Cardiac fibroblast (primary cell): ENCODE data around the gene ADGRB2.

Experiments
- DNase-seq, 2 donors: peaks; one replicate each; pipeline versions ENCODE4 v3.0.0 to v3.0.0-alpha.2; 2010; ENCODE audit warnings: low read depth in 2 of 2
- H3K4me3 ChIP-seq, 2 donors: replicated peaks in 1 of 2; 1 replicate in 1 of 2; 2 replicates in 1 of 2; pipeline ENCODE4 v1.5.1; 2011; ENCODE audit warnings: low read depth in 2 of 2, low read length in 2 of 2, mild to moderate bottlenecking in 2 of 2, moderate library complexity in 1 of 2
- TF ChIP-seq, protein P1 (sequence below): IDR thresholded peaks from one replicate; pipeline ENCODE4 v1.5.1; 2011; ENCODE audit warnings: low read depth, mild to moderate bottlenecking, low read length, inconsistent platforms

Gene ADGRB2

DNA sequence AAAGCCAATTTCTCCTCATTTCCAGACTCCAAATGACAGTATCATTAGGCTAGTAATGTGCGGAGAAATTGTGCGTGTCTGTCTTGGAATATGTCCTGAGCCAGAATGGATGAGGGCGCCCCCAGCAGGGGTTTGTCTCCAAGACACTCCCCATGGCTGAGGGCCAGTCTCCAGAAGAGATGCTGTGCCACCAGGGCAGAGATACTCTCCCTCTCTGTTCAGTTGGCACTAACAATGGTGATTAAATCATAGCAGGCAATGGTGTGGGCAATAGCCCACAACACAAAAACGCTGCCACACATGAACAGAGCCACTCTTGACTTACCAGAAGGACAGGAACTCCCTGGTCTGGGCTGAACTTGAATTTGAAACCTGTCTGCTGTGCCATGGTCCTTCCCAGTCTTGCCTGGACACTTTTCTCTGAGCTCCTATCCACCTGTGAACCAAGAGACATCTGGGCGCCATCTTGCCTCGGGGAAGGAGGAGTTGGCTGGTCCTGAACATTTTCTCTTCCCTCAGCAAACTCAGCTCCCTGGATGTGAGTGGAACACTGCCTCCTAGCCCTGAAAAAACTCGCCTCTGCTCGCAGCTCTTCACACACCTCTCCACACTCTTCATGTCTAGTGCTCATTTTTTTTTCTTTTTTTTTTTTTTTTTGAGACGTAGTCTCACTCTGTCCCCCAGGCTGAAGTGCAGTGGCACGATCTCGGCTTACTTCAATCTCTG, 14.8 kb upstream of the ADGRB2 start:
- TF ChIP-seq, protein P1, sequence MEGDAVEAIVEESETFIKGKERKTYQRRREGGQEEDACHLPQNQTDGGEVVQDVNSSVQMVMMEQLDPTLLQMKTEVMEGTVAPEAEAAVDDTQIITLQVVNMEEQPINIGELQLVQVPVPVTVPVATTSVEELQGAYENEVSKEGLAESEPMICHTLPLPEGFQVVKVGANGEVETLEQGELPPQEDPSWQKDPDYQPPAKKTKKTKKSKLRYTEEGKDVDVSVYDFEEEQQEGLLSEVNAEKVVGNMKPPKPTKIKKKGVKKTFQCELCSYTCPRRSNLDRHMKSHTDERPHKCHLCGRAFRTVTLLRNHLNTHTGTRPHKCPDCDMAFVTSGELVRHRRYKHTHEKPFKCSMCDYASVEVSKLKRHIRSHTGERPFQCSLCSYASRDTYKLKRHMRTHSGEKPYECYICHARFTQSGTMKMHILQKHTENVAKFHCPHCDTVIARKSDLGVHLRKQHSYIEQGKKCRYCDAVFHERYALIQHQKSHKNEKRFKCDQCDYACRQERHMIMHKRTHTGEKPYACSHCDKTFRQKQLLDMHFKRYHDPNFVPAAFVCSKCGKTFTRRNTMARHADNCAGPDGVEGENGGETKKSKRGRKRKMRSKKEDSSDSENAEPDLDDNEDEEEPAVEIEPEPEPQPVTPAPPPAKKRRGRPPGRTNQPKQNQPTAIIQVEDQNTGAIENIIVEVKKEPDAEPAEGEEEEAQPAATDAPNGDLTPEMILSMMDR, result no peak
- no peak overlapping the region for H3K4me3 ChIP-seq
- DNase-seq, result no peak

GRCh38 chr1:31776516-31776915, 12.4 kb upstream of the ADGRB2 start:
- H3K4me3 ChIP-seq, result no peak overlapping the region
- TF ChIP-seq, protein P1, result no peak
- no peak for DNase-seq

- no peak overlapping the region for H3K4me3 ChIP-seq
- no peak for DNase-seq
- TF ChIP-seq, protein P1, result no peak
Observed at GRCh38 chr1:31776032-31776431, 11.9 kb upstream of the ADGRB2 start.

DNA sequence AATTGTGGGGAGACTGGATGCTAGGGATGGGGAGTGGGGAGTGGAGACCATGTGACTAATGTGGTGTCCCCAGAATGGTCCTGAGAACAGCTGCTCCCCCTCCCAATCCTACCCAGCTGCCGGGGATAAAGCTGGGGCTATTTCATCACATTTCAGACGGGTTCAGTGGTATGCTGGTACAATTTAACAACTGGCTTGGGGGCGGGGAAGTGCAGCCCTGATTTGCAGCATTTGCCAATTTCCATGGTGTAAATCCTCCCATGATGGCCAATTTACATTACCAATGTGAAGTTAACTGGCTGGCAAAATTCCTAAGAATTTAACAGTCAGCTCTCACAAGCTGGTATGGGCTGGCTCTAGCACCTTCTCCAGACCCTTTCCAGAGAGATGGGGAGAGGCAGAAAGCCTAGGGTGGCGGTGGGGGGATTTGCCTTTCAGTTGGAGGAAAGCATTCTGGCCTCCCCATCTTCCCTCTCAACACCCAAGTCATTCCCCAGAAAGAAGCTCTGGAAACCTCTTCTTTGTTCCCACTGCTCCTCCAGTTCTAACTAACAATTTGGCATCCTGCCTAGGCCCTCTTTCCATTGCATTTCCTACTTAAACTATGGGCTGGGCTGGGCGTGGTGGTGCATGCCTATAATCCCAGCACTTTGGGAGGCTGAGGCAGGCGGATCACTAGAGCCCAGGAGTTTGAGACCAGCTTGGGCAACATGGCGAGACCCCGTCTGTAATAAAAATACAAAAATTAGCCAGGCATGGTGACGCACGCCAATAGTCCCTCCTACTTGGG, 11.3 kb upstream of the ADGRB2 start:
- H3K4me3 ChIP-seq, result no peak overlapping the region
- TF ChIP-seq, protein P1, result no peak
- peak in 1 of 2 donors; percentile 42 for DNase-seq

- TF ChIP-seq, protein P1, result no peak
- DNase-seq, result no peak
- H3K4me3 ChIP-seq, result no peak overlapping the region
Observed at GRCh38 chr1:31774495-31774894, 10.4 kb upstream of the ADGRB2 start.

DNA sequence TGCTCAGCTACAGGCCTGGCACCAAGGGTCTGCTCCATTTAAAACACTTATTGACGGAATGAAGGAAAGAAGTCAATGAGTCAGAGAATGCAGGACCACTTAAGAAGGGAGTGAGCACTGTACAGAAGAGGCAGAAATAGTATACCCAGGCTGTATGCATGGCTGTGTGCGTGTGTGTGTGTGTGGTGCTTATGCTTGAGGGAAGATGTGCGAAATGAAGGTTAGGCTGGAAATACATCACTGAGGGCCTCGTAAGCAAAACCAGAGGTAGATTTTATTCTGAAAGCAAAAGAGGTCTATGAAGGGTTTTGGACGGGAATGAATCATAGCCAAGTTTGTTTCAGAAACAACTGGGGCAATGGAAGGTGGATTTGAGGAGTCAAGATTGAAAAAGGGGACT, 9.7 kb upstream of the ADGRB2 start:
- TF ChIP-seq, protein P1, result no peak
- no peak overlapping the region for H3K4me3 ChIP-seq
- DNase-seq, result no peak
